GM23248 (cell line): Measurements from ENCODE around the gene SMKR1. TPM values are rescaled to one million over a fixed set of nuclear protein-coding genes. Genes with fewer than 3 reads are reported as not detected.

Experiments
- DNase-seq: peaks from one replicate; pipeline ENCODE4 v3.0.0-alpha.2; 2015
- H2AFZ ChIP-seq: fragments of 200-600 bp; sonication (generic); 2 replicates; pipeline ENCODE4 v1.6.1; 2016; ENCODE audit warnings: antibody characterized with exemption
- H3F3A ChIP-seq: fragments of 200-600 bp; sonication (generic); 2 replicates; pipeline ENCODE4 v1.6.1; 2016; ENCODE audit warnings: mild to moderate bottlenecking, antibody characterized with exemption, mixed run types; ENCODE audit not compliant: insufficient read depth
- H3K27ac ChIP-seq: fragments of 200-600 bp; sonication (generic); 2 replicates; pipeline ENCODE4 v1.5.1; 2016; ENCODE audit warnings: mild to moderate bottlenecking
- H3K27me3 ChIP-seq: fragments of 200-600 bp; sonication (generic); replicated peaks from 2 replicates; pipeline ENCODE4 v1.6.1; 2016; ENCODE audit warnings: mild to moderate bottlenecking; ENCODE audit not compliant: insufficient read depth
- H3K36me3 ChIP-seq: fragments of 200-600 bp; sonication (generic); 2 replicates; pipeline ENCODE4 v1.6.1; 2016; ENCODE audit warnings: low read depth, mild to moderate bottlenecking
- H3K4me1 ChIP-seq: fragments of 200-600 bp; sonication (generic); 2 replicates; pipeline ENCODE4 v1.6.1; 2016; ENCODE audit warnings: mild to moderate bottlenecking; ENCODE audit not compliant: insufficient read depth
- H3K4me2 ChIP-seq: fragments of 200-600 bp; sonication (generic); one replicate; pipeline ENCODE4 v1.6.1; 2016; ENCODE audit warnings: mild to moderate bottlenecking; ENCODE audit not compliant: unreplicated experiment
- H3K4me3 ChIP-seq: fragments of 200-600 bp; sonication (generic); 2 replicates; pipeline ENCODE4 v1.5.1; 2016; ENCODE audit warnings: mild to moderate bottlenecking
- H3K79me2 ChIP-seq: fragments of 200-600 bp; sonication (generic); 2 replicates; pipeline ENCODE4 v1.6.1; 2016; ENCODE audit warnings: mild to moderate bottlenecking; ENCODE audit not compliant: insufficient read depth
- H3K9ac ChIP-seq: fragments of 200-600 bp; sonication (generic); 2 replicates; pipeline ENCODE4 v1.6.1; 2016; ENCODE audit warnings: mild to moderate bottlenecking
- H3K9me2 ChIP-seq: fragments of 200-600 bp; sonication (generic); 2 replicates; pipeline ENCODE4 v1.6.1; 2016; ENCODE audit warnings: mixed run types, mild to moderate bottlenecking, moderate library complexity; ENCODE audit not compliant: insufficient read depth
- H3K9me3 ChIP-seq: fragments of 200-600 bp; sonication (generic); one replicate; pipeline ENCODE4 v1.6.1; 2017; ENCODE audit warnings: low read depth
- H4K20me1 ChIP-seq: fragments of 200-600 bp; sonication (generic); 2 replicates; pipeline ENCODE4 v1.6.0; 2016; ENCODE audit not compliant: insufficient read depth
- EZH2 ChIP-seq: fragments of 200-600 bp; sonication (generic); IDR thresholded peaks from 2 replicates; pipeline ENCODE4 v1.6.1; 2018; ENCODE audit warnings: antibody characterized with exemption, mild to moderate bottlenecking; ENCODE audit not compliant: insufficient read depth, poor library complexity, severe bottlenecking
- EZH2phosphoT487 ChIP-seq: fragments of 200-600 bp; sonication (generic); IDR thresholded peaks from 2 replicates; pipeline ENCODE4 v1.6.1; 2018; ENCODE audit warnings: antibody characterized with exemption, moderate library complexity, mild to moderate bottlenecking, low read depth; ENCODE audit not compliant: insufficient read depth
- WGBS, 2 experiments: methylation state at CpG; one replicate each; pipeline ENCODE4 v1.1.6; 2015 to 2017; ENCODE audit warnings: low lambda C conversion rate in 2 of 2, low coverage in 1 of 2; ENCODE audit errors: missing lambda C conversion rate in 2 of 2; 5-methylcytosine and 5-hydroxymethylcytosine counted together
- in situ Hi-C: fragments of 300-500 bp; cut with MboI; formaldehyde crosslinking; loops from 2 replicates; pipeline ENCODE4 v1.15.0; 2020
- polyA plus RNA-seq: library from polyadenylated mRNA; unstranded; fragments of >200 nt; fragmentation: Nextera tagmentation; extraction: Ambion mirVana; gene quantifications from 2 replicates; pipeline ENCODE4 v1.2.1, GENCODE V29; 2016
- total RNA-seq: library from RNA; depleted of rRNA; stranded (reverse); fragments of >200 nt; shearing (Covaris generic); gene quantifications from 2 replicates; pipeline ENCODE4 v1.2.3, GENCODE V29; 2014

The SMKR1 gene
- total and polyA plus RNA-seq, 2 experiments from 2014 or later, result 0.18 TPM; not detected in 1

DNA sequence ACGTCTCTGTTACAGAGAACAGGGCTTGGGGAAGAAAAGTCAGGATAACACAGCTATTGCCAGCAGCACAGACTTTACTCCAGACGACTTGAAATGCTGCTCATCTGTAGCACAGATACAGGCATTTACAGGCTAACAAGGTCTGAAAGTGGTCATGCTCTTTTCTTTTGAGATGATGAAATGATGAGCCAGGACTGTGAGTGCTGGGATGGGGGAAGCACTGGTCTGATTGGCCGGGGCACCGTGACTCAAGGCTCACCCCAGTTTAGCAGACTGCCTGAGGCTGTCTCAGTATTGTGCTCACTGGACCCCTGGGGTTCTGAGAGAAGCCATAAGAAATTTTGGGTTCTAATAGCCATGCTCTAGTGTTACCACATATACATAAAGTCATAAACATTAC lies 12.4 kb downstream of the SMKR1 start:
- peak; percentile 68 for DNase-seq
- WGBS, 2 experiments, result 6 to 15% methylated on average over 4 of the region's 4 CpGs
- TF ChIP-seq EZH2phosphoT487, result no peak
- no peak for TF ChIP-seq EZH2

DNA sequence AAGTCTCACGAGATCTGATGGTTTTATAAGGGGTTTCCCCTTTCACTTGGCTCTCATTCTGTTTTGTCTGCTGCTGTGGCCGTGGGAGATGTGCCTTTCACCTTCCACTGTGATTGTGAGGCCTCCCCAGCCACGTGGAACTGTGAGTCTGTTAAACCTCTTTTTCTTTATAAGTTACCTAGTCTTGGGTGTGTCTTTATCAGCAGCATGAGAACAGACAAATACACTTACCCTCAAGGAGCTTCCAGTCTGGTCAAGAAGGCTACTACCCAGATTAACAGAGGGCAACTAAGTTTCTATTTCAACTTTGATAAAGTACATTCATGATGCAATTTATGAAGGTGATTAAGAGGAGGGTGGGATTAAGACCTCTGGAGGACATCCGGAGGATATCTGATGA lies 13.1 kb downstream of the SMKR1 start:
- Histone ChIP-seq H3K27ac (no peak overlapping the region), H4K20me1 (no peaks in the 10 kb centered on the region), H3K9me3 (no peaks in the 10 kb centered on the region), H3K9me2 (no peaks in the 10 kb centered on the region), H3K9ac (no peak overlapping the region), H3F3A (0 out of 2 replicates have a peak, but pooled peaks cover 10% of the 10 kb centered on the region), H3K4me3 (no peak overlapping the region), H2AFZ (no peak overlapping the region), H3K79me2 (no peaks in the 10 kb centered on the region), H3K4me2 (no peak overlapping the region), H3K27me3 (no peaks in the 10 kb centered on the region), H3K36me3 (no peaks in the 10 kb centered on the region), H3K4me1 (0 out of 2 replicates have a peak, but pooled peaks cover 9% of the 10 kb centered on the region)
- in situ Hi-C loops, result no loop called here
- TF ChIP-seq EZH2phosphoT487, result no peak
- TF ChIP-seq EZH2, result no peak
- 77 to 78% methylated on average over 4 of the region's 4 CpGs for WGBS, 2 experiments
- DNase-seq, result no peak

More for the DNA sequence above, 12.4 kb downstream of the SMKR1 start:
- in situ Hi-C loops, result no loop called here
- Histone ChIP-seq H3K4me3 (no peak overlapping the region), H3K4me2 (no peak overlapping the region), H3K79me2 (no peaks in the 10 kb centered on the region), H3K4me1 (0 out of 2 replicates have a peak, but pooled peaks cover 9% of the 10 kb centered on the region), H3K9me3 (no peaks in the 10 kb centered on the region), H3F3A (0 out of 2 replicates have a peak, but pooled peaks cover 10% of the 10 kb centered on the region), H3K27ac (no peak overlapping the region), H3K36me3 (no peaks in the 10 kb centered on the region), H3K9me2 (no peaks in the 10 kb centered on the region), H4K20me1 (no peaks in the 10 kb centered on the region), H3K9ac (no peak overlapping the region), H2AFZ (peak overlapping the region; percentile 50), H3K27me3 (no peaks in the 10 kb centered on the region)

DNA sequence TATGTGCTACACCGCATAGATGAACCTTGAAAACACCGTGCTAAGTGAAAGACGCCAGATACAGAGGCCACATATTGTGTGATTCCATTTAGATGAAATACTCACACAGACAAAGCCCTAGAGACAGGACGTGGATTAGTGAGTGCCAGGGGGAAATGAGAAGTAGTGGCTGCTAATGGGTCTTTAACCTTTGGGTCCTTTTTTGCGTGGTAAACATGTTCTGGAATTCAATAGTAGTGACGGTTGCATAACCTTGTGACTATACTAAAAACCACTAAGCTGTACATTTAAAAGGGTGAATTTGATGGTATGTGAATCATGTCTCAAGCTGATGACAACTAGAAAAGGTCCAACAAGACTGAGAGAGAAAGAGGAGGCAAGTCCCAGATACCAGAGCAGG lies 15.6 kb downstream of the SMKR1 start:
- no peaks in the 10 kb centered on the region for H3K36me3 ChIP-seq
- 0 out of 2 replicates have a peak, but pooled peaks cover 10% of the 10 kb centered on the region for H3F3A ChIP-seq
- H3K4me3 ChIP-seq, result no peak overlapping the region
- 0 out of 2 replicates have a peak, but pooled peaks cover 9% of the 10 kb centered on the region for H3K4me1 ChIP-seq
- no peaks in the 10 kb centered on the region for H4K20me1 ChIP-seq
- H3K9ac ChIP-seq, result no peak overlapping the region
- no peaks in the 10 kb centered on the region for H3K9me3 ChIP-seq
- no peak overlapping the region for H3K4me2 ChIP-seq
- WGBS, 2 experiments, result 73 to 74% methylated on average over 6 of the region's 6 CpGs
- no peaks in the 10 kb centered on the region; the same call in 1 of the 2 replicates for H3K27me3 ChIP-seq
- H3K9me2 ChIP-seq, result no peaks in the 10 kb centered on the region
- in situ Hi-C loops, result no loop called here
- no peak overlapping the region for H2AFZ ChIP-seq
- TF ChIP-seq EZH2phosphoT487 (no peak), EZH2 (no peak)
- no peak overlapping the region for H3K27ac ChIP-seq
- H3K79me2 ChIP-seq, result no peaks in the 10 kb centered on the region
- DNase-seq, result peak; percentile 14

DNA sequence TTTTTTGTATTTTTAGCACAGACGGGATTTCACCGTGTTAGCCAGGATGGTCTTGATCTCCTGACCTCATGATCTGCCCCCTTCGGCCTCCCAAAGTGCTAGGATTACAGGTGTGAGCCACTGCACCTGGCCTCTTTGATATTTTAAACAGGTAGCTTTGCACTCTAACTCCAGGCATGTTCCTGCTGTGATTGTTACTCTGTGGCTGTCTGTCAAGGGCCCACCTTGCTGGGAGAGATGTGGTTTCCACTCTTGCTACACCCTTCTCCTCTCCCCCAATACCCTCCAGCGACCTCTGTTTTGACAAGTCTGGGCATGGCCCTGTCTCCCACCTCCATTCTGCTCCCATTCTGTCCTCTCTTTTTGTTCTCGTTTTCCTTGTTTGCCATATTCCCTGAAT lies 17.1 kb downstream of the SMKR1 start:
- in situ Hi-C loops, result no loop called here
- no peaks in the 10 kb centered on the region for H3K36me3 ChIP-seq
- no peaks in the 10 kb centered on the region for H3K9me2 ChIP-seq
- no peak overlapping the region for H2AFZ ChIP-seq
- H3K4me2 ChIP-seq, result no peak overlapping the region
- no peak overlapping the region for H3K4me3 ChIP-seq
- no peaks in the 10 kb centered on the region for H3K79me2 ChIP-seq
- H3K27ac ChIP-seq, result no peak overlapping the region
- no peak for DNase-seq
- H3K27me3 ChIP-seq, result no peaks in the 10 kb centered on the region; the same call in 1 of the 2 replicates
- 0 out of 2 replicates have a peak, but pooled peaks cover 7% of the 10 kb centered on the region for H3F3A ChIP-seq
- no peaks in the 10 kb centered on the region for H4K20me1 ChIP-seq
- no peaks in the 10 kb centered on the region for H3K9me3 ChIP-seq
- peaks cover 11% of the 10 kb centered on the region for H3K4me1 ChIP-seq
- 28 to 29% methylated on average over 5 of the region's 5 CpGs for WGBS, 2 experiments
- TF ChIP-seq EZH2, result no peak
- TF ChIP-seq EZH2phosphoT487, result no peak
- no peak overlapping the region for H3K9ac ChIP-seq
